Spinal cord (tissue), 10 donors: ENCODE results near the gene DLG2. TPM values are rescaled to one million over a fixed set of nuclear protein-coding genes. Genes with fewer than 3 reads are reported as not detected.

Experiments
- DNase-seq, 6 donors: peaks; one replicate each; pipeline versions ENCODE4 v3.0.0 to v3.0.0-alpha.2; 2013 to 2015; ENCODE audit warnings: low spot score in 6 of 6, low read depth in 4 of 6
- H3K27ac ChIP-seq: one replicate; pipeline ENCODE4 v1.5.1; 2013; ENCODE audit warnings: low read depth, low read length, control low read depth
- H3K27me3 ChIP-seq: one replicate; pipeline ENCODE4 v1.6.1; 2013; ENCODE audit warnings: low read length; ENCODE audit not compliant: control insufficient read depth, insufficient read depth
- H3K36me3 ChIP-seq: one replicate; pipeline ENCODE4 v1.6.1; 2013; ENCODE audit warnings: low read length; ENCODE audit not compliant: control insufficient read depth, insufficient read depth
- H3K4me1 ChIP-seq: one replicate; pipeline ENCODE4 v1.6.1; 2013; ENCODE audit warnings: low read length; ENCODE audit not compliant: control insufficient read depth, insufficient read depth
- H3K4me3 ChIP-seq: one replicate; pipeline ENCODE4 v1.5.1; 2013; ENCODE audit warnings: low read depth, low read length, control low read depth
- H3K9me3 ChIP-seq: one replicate; pipeline ENCODE4 v1.6.1; 2013; ENCODE audit warnings: low read length; ENCODE audit not compliant: control insufficient read depth, insufficient read depth
- WGBS: methylation state at CpG from one replicate; pipeline ENCODE4 v1.1.5; 2013; ENCODE audit warnings: missing lambda C conversion rate; ENCODE audit not compliant: insufficient coverage; 5-methylcytosine and 5-hydroxymethylcytosine counted together
- polyA plus RNA-seq, 2 donors: library from polyadenylated mRNA; unstranded; fragments of 120-200 nt; gene quantifications; one replicate each; pipeline ENCODE4 v1.2.1, GENCODE V29; 2013; ENCODE audit not compliant: insufficient read length in 2 of 2
- total RNA-seq, 2 donors: library from RNA; depleted of rRNA in 1 of 2; stranded (reverse); fragments of 120-200 nt in 1 of 2; fragments of >200 nt in 1 of 2; gene quantifications; one replicate each; pipeline versions ENCODE4 v1.2.3 to v1.2.4, GENCODE V29; 2013 to 2014
- donor health status: healthy.

Gene DLG2
- total and polyA plus RNA-seq, 4 donors: 37.7 to 111 (median 49.0) TPM

- no CpG with 5 or more reads among the region's 3 CpGs for WGBS
- Histone ChIP-seq H3K4me1 (no peaks in the 10 kb centered on the region), H3K27me3 (no peaks in the 10 kb centered on the region), H3K9me3 (no peaks in the 10 kb centered on the region), H3K36me3 (no peaks in the 10 kb centered on the region), H3K4me3 (no peak overlapping the region), H3K27ac (no peak overlapping the region)
- DNase-seq: no peak
Observed at GRCh38 chr11:85099522-85099921, 527.6 kb downstream of the DLG2 start.

- Histone ChIP-seq H3K4me3 (no peak overlapping the region), H3K27ac (no peak overlapping the region), H3K4me1 (no peaks in the 10 kb centered on the region), H3K36me3 (no peaks in the 10 kb centered on the region), H3K9me3 (no peaks in the 10 kb centered on the region), H3K27me3 (no peaks in the 10 kb centered on the region)
- WGBS: 61% methylated on average over 4 of the region's 4 CpGs
- no peak for DNase-seq
Observed at GRCh38 chr11:85098996-85099395, 528.1 kb downstream of the DLG2 start.

DNA sequence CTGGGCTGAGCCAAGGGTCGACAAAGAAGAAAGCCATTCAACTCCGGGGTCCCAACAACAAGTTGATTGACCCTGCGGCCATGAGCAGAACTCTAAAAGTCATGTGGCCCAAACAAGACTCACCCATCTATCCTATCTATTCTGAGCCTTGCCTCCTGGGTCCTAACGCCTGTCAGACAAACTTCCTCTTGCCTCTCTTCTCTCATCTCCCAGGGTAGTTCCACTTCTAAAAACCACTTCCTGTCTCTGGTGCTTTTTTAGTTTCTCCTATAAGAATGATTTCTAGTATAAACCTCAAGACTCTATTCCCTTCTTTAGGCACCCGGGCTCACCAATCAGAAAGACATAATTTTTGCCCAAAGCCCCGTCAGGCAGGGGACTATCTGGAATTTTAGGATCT is 530.2 kb downstream of the DLG2 start:
- H3K9me3 ChIP-seq: no peaks in the 10 kb centered on the region
- no peaks in the 10 kb centered on the region for H3K27me3 ChIP-seq
- 93% methylated on average over 6 of the region's 6 CpGs for WGBS

DNA sequence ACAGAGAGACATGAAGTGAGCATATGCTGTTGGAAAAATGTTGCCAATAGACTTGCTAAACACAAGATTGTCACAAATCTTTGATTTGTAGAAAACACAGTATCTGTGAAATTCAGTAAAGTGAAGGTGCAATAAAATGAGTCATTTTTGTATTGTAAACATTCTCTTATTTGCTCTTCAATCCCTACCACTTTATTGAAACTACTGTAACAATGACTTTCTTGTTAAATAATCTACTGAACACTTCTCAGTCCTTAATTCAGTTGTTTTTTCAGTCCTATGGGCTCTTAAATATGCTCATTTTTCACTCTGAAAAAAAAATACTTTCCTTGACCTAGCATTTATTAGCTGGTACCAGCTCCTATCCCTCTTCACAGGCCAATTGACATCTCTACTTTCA is 531.9 kb downstream of the DLG2 start:
- Histone ChIP-seq H3K9me3 (no peaks in the 10 kb centered on the region), H3K4me1 (no peaks in the 10 kb centered on the region), H3K36me3 (no peaks in the 10 kb centered on the region), H3K27me3 (no peaks in the 10 kb centered on the region), H3K27ac (no peak overlapping the region), H3K4me3 (no peak overlapping the region)
- DNase-seq: no peak

More for the DNA sequence above, 530.2 kb downstream of the DLG2 start:
- Histone ChIP-seq H3K27ac (no peak overlapping the region), H3K4me3 (no peak overlapping the region), H3K36me3 (no peaks in the 10 kb centered on the region), H3K4me1 (no peaks in the 10 kb centered on the region)
- DNase-seq: no peak

DNA sequence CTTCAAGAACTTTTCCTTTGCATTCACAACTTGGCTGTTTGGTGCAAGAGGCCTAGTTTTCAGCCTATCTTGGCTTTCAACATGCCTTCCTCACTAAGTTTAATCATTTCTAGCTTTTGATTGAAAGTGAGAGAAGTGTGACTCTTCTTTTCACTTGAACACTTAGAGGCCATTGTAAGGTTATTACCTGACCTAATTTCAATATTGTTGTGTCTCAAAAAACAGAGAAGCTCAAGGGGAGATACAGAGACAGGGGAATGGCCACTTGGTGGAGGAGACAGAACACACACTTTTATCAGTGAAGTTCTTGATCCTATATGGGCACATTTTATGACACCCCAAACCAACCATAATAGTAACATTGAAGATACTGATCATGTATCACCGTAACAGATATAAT is 532.3 kb downstream of the DLG2 start:
- Histone ChIP-seq H3K27ac (no peak overlapping the region), H3K4me3 (no peak overlapping the region), H3K9me3 (no peaks in the 10 kb centered on the region), H3K27me3 (no peaks in the 10 kb centered on the region), H3K4me1 (no peaks in the 10 kb centered on the region), H3K36me3 (no peaks in the 10 kb centered on the region)
- WGBS: no CpG with 5 or more reads among the region's 1 CpG
- no peak for DNase-seq

- Histone ChIP-seq H3K4me1 (no peaks in the 10 kb centered on the region), H3K27me3 (no peaks in the 10 kb centered on the region), H3K4me3 (no peak overlapping the region), H3K9me3 (peaks cover 1% of the 10 kb centered on the region), H3K36me3 (no peaks in the 10 kb centered on the region), H3K27ac (no peak overlapping the region)
- no CpG with 5 or more reads among the region's 1 CpG for WGBS
- no peak for DNase-seq
Observed at GRCh38 chr11:85089654-85090053, 537.5 kb downstream of the DLG2 start.

DNA sequence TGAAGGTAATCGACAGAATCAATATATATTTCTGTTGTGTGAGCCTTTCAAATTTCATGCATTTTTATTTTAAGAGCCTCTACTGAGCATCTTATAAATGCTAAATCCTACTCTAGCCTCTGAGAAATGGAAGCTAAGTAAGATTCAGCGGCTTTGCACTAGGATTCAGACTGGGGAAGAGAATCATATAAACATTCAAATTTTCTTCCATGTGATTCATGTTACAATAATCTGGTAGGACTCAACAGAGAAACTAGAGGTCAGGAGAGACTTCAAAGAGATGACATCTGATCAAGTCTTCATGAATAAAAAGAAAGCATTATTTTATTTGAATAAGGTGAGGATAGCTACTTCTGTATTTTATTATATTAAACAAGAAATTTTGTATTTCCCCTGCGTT is 538.9 kb downstream of the DLG2 start:
- no peaks in the 10 kb centered on the region for H3K36me3 ChIP-seq
- no peak overlapping the region for H3K4me3 ChIP-seq
- no peak overlapping the region for H3K27ac ChIP-seq
- no peak for DNase-seq
- no peaks in the 10 kb centered on the region for H3K27me3 ChIP-seq
- WGBS: no CpG with 5 or more reads among the region's 3 CpGs
- H3K9me3 ChIP-seq: peaks cover 1% of the 10 kb centered on the region
- H3K4me1 ChIP-seq: no peaks in the 10 kb centered on the region

DNA sequence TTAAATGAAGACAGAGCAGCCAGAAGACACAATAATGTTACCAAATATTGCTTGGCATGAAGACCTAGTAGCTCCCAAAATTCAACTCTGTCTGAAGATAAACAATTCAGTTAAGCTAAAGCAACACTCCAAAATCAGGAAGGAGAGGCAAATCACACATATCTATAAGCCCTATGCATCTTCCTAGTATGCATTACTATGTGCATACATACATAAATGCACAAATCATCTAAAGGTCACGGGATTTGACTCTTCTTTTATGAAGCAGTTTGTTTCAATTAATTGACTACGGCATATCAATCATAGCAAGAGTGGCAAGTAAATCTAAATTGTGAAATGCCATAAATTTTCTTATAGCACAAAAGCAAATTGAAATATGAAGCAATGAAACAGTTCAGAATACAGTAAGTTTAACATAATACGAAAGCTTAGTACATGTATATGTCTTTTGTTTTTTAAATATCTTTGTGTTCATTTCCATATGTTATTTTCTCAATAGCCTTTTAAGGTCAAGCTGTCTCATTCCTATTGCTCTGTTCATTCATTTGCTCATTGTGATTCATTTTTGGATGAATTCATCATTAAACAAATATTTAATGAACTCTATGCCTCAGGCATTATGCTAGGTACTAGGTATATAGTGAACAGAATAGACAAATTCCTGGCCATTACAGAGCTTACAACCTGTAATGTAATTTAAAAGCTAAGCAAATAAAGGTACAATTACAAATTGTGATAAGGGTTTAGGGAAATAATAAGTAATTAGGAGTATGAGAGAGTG is 540.5 kb downstream of the DLG2 start:
- no peaks in the 10 kb centered on the region for H3K4me1 ChIP-seq
- H3K36me3 ChIP-seq: no peaks in the 10 kb centered on the region
- H3K27ac ChIP-seq: no peak overlapping the region
- no peak for DNase-seq
- H3K27me3 ChIP-seq: no peaks in the 10 kb centered on the region
- no CpG with 5 or more reads among the region's 3 CpGs for WGBS
- H3K4me3 ChIP-seq: no peak overlapping the region
- peaks cover 1% of the 10 kb centered on the region for H3K9me3 ChIP-seq

GRCh38 chr11:85076535-85077330 is 550.4 kb downstream of the DLG2 start:
- H3K36me3 ChIP-seq: no peaks in the 10 kb centered on the region
- peak in 1 of 6 donors; percentile 21 for DNase-seq
- H3K9me3 ChIP-seq: no peaks in the 10 kb centered on the region
- no peak overlapping the region for H3K4me3 ChIP-seq
- H3K27ac ChIP-seq: no peak overlapping the region
- no peaks in the 10 kb centered on the region for H3K4me1 ChIP-seq
- no peaks in the 10 kb centered on the region for H3K27me3 ChIP-seq
- 40% methylated on average over 1 of the region's 3 CpGs for WGBS

GRCh38 chr11:85062659-85063058 is 564.5 kb downstream of the DLG2 start:
- no CpG with 5 or more reads among the region's 1 CpG for WGBS
- no peaks in the 10 kb centered on the region for H3K4me1 ChIP-seq

More at GRCh38 chr11:85062659-85063058, 564.5 kb downstream of the DLG2 start:
- Histone ChIP-seq H3K9me3 (no peaks in the 10 kb centered on the region), H3K36me3 (no peaks in the 10 kb centered on the region), H3K4me3 (no peak overlapping the region), H3K27me3 (no peaks in the 10 kb centered on the region), H3K27ac (no peak overlapping the region)
- no peak for DNase-seq
